GOT3 (cell line): Measurements from ENCODE around the gene SORBS1.

Experiments used
- DNase-seq: peaks from one replicate; lab custom pipeline; 2025; ENCODE audit warnings: mixed read lengths; lab: John Stamatoyannopoulos, UW

The SORBS1 gene

GRCh38 chr10:95561177-95561863 lies at the start of gene SORBS1:
Gene SORBS1 (minus strand): TSS chr10:95561371. CDS start chr10:95441135, 120,236 bp downstream.
- peak; percentile 80 for DNase-seq

GRCh38 chr10:95610727-95611126 lies 49.6 kb upstream of the SORBS1 start:
- DNase-seq = no peak

- no peak for DNase-seq
These were observed 45.8 kb upstream of the SORBS1 start for GRCh38 chr10:95606922-95607321.

- DNase-seq = no peak
These were observed 44.0 kb upstream of the SORBS1 start for GRCh38 chr10:95605163-95605562.

- no peak for DNase-seq
These were observed 43.5 kb upstream of the SORBS1 start for GRCh38 chr10:95604630-95605029.

- no peak for DNase-seq
These were observed 41.2 kb upstream of the SORBS1 start for GRCh38 chr10:95602382-95602781.

GRCh38 chr10:95601116-95601719 lies 40.0 kb upstream of the SORBS1 start:
- DNase-seq = peak; percentile 45

GRCh38 chr10:95600158-95600557 lies 39.0 kb upstream of the SORBS1 start:
- no peak for DNase-seq

GRCh38 chr10:95597788-95598187 lies 36.6 kb upstream of the SORBS1 start:
- DNase-seq = no peak

GRCh38 chr10:95588025-95588424 lies 26.9 kb upstream of the SORBS1 start:
- DNase-seq = no peak

GRCh38 chr10:95579835-95580535 lies 18.8 kb upstream of the SORBS1 start:
- no peak for DNase-seq

- DNase-seq = no peak
These were observed 18.1 kb upstream of the SORBS1 start for GRCh38 chr10:95579292-95579691.

- no peak for DNase-seq
These were observed 17.4 kb upstream of the SORBS1 start for GRCh38 chr10:95578619-95579018.

- no peak for DNase-seq
These were observed 13.6 kb upstream of the SORBS1 start for GRCh38 chr10:95574649-95575365.

GRCh38 chr10:95573964-95574604 lies 12.9 kb upstream of the SORBS1 start:
- DNase-seq = no peak

- DNase-seq = no peak
These were observed 12.4 kb upstream of the SORBS1 start for GRCh38 chr10:95573527-95573926.

GRCh38 chr10:95572131-95572820 lies 11.1 kb upstream of the SORBS1 start:
- no peak for DNase-seq

- no peak for DNase-seq
These were observed 10.2 kb upstream of the SORBS1 start for GRCh38 chr10:95571390-95571789.

GRCh38 chr10:95569368-95569767 lies 8.2 kb upstream of the SORBS1 start:
- DNase-seq = no peak

- no peak for DNase-seq
These were observed 6.9 kb upstream of the SORBS1 start for GRCh38 chr10:95567903-95568630.

GRCh38 chr10:95566136-95566535 lies 5.0 kb upstream of the SORBS1 start:
- no peak for DNase-seq
